ENCODE measurements around the gene SPRYD3. TPM values are rescaled to one million over a fixed set of nuclear protein-coding genes. Genes with fewer than 3 reads are reported as not detected.
A peak's percentile ranks its signal among the peaks of the same experiment; 100 is the strongest.

Gene SPRYD3
- total RNA-seq, 3 donors from 2014 or later, result 31.8 to 45.8 (median 36.3) TPM

DNA sequence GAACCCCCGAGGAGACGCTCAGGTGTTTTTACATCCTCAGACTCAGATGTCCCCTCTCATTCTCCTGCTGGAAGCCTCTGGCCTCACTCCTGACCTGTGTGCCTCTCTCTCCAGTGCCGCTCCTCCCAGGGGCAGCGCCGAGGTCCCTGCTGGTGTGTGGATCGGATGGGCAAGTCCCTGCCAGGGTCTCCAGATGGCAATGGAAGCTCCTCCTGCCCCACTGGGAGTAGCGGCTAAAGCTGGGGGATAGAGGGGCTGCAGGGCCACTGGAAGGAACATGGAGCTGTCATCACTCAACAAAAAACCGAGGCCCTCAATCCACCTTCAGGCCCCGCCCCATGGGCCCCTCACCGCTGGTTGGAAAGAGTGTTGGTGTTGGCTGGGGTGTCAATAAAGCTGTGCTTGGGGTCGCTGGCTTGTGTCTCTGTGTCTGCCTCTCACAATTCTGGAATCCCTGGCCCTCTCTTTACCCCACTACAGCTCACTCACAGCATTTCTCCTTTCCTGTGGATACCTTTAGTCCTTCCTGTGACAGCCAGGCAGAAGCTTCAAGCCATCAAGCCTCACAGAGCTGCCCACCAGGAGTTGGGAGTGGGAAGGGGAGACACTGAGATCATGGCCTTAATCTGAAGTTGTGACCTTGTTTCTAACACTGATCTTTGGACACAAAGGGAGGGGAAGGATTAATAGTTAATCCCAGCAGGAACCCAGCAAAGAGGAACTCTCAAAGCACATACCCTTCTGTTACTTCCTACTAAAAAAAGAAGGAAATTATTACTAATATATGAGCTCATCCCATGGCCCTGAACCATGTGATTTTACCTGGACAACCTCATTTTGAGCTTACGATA is 23.0 kb upstream of the SPRYD3 start:
- TF ChIP-seq, protein P1, sequence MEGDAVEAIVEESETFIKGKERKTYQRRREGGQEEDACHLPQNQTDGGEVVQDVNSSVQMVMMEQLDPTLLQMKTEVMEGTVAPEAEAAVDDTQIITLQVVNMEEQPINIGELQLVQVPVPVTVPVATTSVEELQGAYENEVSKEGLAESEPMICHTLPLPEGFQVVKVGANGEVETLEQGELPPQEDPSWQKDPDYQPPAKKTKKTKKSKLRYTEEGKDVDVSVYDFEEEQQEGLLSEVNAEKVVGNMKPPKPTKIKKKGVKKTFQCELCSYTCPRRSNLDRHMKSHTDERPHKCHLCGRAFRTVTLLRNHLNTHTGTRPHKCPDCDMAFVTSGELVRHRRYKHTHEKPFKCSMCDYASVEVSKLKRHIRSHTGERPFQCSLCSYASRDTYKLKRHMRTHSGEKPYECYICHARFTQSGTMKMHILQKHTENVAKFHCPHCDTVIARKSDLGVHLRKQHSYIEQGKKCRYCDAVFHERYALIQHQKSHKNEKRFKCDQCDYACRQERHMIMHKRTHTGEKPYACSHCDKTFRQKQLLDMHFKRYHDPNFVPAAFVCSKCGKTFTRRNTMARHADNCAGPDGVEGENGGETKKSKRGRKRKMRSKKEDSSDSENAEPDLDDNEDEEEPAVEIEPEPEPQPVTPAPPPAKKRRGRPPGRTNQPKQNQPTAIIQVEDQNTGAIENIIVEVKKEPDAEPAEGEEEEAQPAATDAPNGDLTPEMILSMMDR (IDR thresholded peaks at IDR 0.05), result no peak
- TF ChIP-seq POLR2AphosphoS5 (IDR thresholded peaks at IDR 0.05) (no peak), POLR2A (IDR thresholded peaks at IDR 0.05) (no peak)
- H3K4me3 ChIP-seq, result no peak overlapping the region
- intact Hi-C loops (cut with DNase I; ENCODE audit: low total_unique reads), result no loop called here
- no peaks in the 10 kb centered on the region for H3K9me3 ChIP-seq
- peaks cover 0 to 6% of the 10 kb centered on the region in 2 donors for H3K4me1 ChIP-seq
- no peaks in the 10 kb centered on the region for H3K36me3 ChIP-seq
- no peaks in the 10 kb centered on the region for H3K27me3 ChIP-seq
- no peak overlapping the region for H3K27ac ChIP-seq
- DNase-seq (ENCODE audit: low spot score in 2 of 2), result no peak

DNA sequence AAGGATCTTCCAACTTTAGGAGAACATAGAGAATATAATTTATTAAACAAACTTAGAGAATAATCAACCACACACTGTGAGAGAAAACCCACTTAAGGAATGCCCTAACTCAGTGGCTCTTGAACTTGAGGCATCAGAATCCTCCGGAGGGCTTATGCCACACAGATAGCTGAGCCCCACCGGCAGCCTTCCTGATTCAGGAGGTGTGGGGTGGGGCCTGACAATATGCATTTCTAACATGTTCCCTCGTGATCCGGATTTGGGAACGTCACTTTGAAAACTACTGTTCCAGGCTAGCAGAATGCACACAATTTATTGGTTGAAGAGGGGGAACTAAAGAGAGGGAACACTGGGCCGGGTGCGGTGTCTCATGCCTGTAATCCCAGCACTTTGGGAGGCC is 22.1 kb upstream of the SPRYD3 start:
- Histone ChIP-seq H3K4me3 (peak overlapping the region in 1 of 3 donors; percentile 8), H3K27me3 (no peaks in the 10 kb centered on the region), H3K36me3 (no peaks in the 10 kb centered on the region), H3K27ac (no peak overlapping the region), H3K4me1 (peaks cover 0 to 6% of the 10 kb centered on the region in 2 donors), H3K9me3 (no peaks in the 10 kb centered on the region)
- intact Hi-C loops (cut with DNase I; ENCODE audit: low total_unique reads), result no loop called here
- DNase-seq (ENCODE audit: low spot score in 2 of 2), result no peak
- TF ChIP-seq POLR2A (IDR thresholded peaks at IDR 0.05), result no peak
- TF ChIP-seq, protein P1 (IDR thresholded peaks at IDR 0.05), result no peak
- TF ChIP-seq POLR2AphosphoS5 (IDR thresholded peaks at IDR 0.05), result no peak

DNA sequence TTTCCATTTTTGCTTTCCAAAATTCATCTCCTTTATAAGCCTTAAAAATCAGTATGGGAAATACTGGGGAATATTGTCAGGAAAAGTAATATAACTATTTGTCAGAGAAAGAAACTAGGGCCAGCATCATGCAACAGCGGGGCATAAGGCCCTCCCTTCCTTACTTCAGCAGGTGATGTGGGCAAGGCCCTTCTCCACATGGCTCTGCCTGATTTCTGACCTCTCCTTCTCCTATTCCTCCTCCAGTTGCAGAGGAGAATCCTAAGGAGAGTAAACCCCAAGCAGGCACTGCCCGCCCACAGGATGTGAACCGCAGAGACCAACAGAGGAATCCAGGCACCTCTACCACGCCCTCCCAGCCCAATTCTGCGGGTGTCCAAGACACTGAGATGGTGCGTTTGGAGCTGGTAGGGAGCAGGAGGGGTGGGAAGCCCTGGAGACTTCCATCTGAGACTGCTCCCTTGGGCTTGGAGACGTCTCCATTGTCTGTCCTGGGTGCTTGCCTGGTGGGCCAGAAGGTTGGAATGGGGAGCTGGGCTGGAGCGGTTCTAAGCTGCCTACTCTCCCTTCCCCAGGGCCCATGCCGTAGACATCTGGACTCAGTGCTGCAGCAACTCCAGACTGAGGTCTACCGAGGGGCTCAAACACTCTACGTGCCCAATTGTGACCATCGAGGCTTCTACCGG is 21.4 kb upstream of the SPRYD3 start:
- peak overlapping the region in 1 of 2 donors; percentile 36 for H3K27ac ChIP-seq
- peak overlapping the region in 1 of 3 donors; percentile 8 for H3K4me3 ChIP-seq
- no peak for DNase-seq (ENCODE audit: low spot score in 2 of 2)
- H3K4me1 ChIP-seq, result peaks cover 0 to 6% of the 10 kb centered on the region in 2 donors
- no peaks in the 10 kb centered on the region for H3K9me3 ChIP-seq
- no peaks in the 10 kb centered on the region for H3K27me3 ChIP-seq
- no peak for TF ChIP-seq POLR2A (IDR thresholded peaks at IDR 0.05)
- TF ChIP-seq POLR2AphosphoS5 (IDR thresholded peaks at IDR 0.05), result no peak
- TF ChIP-seq, protein P1 (IDR thresholded peaks at IDR 0.05), result no peak
- intact Hi-C loops (cut with DNase I; ENCODE audit: low total_unique reads), result no loop called here
- H3K36me3 ChIP-seq, result no peaks in the 10 kb centered on the region

DNA sequence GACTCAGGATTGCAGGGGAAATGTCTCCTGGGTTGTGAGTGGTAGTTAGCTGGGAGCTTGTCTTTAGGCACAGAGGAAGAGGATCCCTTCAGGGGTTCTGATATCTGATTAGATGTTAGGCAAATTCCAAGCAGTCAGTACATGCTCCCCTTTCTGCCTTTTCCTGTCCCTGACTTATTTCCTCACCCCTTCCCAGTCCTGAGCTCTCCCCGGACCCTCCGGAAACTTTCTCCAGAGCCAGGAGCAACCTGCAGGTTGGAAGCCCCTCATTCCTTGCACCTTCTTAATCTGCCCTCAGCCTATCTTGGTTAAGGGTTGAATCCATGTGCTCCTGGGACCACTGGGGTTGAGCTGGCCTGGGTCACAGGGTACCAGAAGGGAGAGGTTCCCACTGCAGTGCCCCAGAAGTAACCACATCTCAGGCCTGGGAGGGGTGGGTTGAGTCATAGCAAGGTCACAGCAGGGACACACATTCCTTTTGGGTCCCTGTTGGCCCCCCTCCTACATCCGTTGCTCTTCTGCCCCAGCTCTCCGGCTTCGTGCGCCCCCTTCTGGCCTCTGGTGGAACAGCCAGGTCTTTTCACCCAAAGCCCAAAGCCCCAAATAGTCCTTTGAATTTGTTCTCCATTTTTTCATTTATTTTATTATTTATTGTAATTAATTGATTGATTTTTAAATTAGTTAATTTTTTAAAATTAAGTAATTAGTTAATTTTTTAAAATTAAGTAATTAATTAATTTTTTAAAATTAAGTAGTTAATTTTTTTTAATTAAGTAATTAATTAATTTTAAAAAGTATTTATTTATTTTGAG is 20.1 kb upstream of the SPRYD3 start:
- H3K4me3 ChIP-seq, result peak overlapping the region; percentile 57 to 89 (median 69)
- peak; percentile 87 to 89 for DNase-seq (ENCODE audit: low spot score in 2 of 2)
- H3K36me3 ChIP-seq, result no peaks in the 10 kb centered on the region
- H3K4me1 ChIP-seq, result peaks cover 0 to 6% of the 10 kb centered on the region in 2 donors
- TF ChIP-seq, protein P1 (IDR thresholded peaks at IDR 0.05), result peak; percentile 92 to 99 (median 97)
- TF ChIP-seq POLR2A (IDR thresholded peaks at IDR 0.05), result no peak
- peak; percentile 70 to 91 (median 91) for TF ChIP-seq POLR2AphosphoS5 (IDR thresholded peaks at IDR 0.05)
- peak overlapping the region; percentile 83 to 96 for H3K27ac ChIP-seq
- no peaks in the 10 kb centered on the region for H3K9me3 ChIP-seq
- no peaks in the 10 kb centered on the region for H3K27me3 ChIP-seq
- intact Hi-C loops (cut with DNase I; ENCODE audit: low total_unique reads), result no loop called here
